GM12873 (cell line): Measurements from ENCODE around the gene ECD.

Source experiments
- CTCF ChIP-seq: IDR thresholded peaks from 2 replicates; pipeline ENCODE4 v1.5.1; 2012; ENCODE audit warnings: low read depth, mild to moderate bottlenecking, moderate library complexity, low read length, control low read depth; ENCODE audit not compliant: insufficient read depth; ENCODE audit errors: missing control alignments

The ECD gene

DNA sequence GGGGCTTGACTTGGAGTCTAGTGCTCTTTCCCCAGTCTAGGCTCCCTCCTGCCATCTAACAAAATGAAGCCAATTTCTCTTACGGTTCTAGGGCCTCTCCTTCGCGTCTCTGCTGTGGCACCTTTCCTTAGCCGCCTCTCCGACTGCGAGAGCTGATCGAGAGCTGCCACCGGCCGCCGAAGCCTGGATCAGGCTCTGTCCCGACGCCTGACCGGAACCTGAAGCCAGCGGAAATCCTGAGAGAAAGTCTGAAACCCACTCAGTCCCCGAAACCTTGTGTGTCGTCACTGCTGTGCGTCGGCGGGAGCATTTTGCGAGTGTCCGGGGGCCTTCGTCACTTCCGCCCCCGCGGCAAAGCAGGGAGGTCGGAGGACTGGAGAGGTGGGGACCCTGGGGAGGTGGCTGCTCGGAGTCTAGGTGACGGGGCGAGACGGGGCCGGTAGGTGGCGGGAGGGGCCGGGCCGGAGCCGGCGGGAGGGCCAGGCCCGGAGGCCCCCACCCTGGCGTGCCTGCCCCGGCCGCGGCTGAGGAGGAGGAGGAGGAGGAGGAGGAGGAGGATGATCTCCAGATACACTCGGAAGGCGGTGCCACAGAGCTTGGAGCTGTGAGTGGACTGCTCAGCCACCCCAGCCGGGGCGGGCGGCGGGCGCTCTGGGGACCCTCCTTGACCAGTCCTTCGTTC is at the start of gene ECD, which contains the start of gene FAM149B1:
TSS of gene ECD (minus strand) at position 226 of the 682 bp plus-strand sequence. CDS start 4,071 bp downstream, outside the sequence.
TSS of gene FAM149B1 (plus strand) at position 337 of the 682 bp plus-strand sequence. CDS start at position 558, 221 bp downstream.
- TF ChIP-seq CTCF: no peak

DNA sequence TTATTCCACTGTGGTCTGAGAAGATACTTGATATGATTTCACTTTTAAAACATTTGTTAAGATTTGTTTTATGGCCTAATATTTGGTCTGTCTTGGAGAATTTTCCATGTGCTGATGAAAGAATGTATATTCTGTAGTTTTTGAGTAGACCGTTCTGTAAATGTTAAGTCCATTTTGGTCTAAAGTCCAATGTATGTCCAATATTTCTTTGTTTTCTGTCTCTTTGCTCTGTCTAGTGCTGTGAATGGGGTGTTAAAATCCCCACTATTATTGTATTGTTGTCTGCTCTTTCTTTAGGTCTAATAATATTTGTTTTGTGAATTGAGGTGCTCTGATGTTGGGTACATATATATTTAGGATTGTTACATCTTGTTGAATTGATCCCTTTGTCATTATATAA is 47.9 kb upstream of the ECD start:
- no peak for TF ChIP-seq CTCF

- TF ChIP-seq CTCF: no peak
These were observed 43.5 kb upstream of the ECD start for GRCh38 chr10:73211106-73211811.

- no peak for TF ChIP-seq CTCF
These were observed 42.7 kb upstream of the ECD start for GRCh38 chr10:73210395-73211105.

GRCh38 chr10:73209705-73210104 is 41.9 kb upstream of the ECD start:
- TF ChIP-seq CTCF: no peak

DNA sequence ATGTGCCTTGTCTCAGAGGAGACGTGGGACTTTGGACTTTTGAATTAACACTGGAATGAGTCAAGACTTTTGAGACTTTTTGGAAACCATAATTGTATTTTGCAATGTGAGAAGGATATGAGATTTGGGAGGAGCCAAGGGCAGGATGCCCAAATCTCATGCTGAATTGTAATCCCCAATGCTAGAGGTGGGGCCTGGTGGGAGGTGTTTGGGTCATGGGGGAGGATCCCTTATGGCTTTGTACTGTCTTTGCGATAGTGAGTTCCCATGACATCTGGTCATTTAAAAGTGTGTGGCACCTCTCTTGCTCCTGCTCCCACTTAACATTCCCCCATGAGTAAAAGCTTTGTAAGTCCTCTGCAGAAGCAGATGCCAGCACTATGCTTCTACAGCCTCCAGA is 40.1 kb upstream of the ECD start:
- no peak for TF ChIP-seq CTCF

DNA sequence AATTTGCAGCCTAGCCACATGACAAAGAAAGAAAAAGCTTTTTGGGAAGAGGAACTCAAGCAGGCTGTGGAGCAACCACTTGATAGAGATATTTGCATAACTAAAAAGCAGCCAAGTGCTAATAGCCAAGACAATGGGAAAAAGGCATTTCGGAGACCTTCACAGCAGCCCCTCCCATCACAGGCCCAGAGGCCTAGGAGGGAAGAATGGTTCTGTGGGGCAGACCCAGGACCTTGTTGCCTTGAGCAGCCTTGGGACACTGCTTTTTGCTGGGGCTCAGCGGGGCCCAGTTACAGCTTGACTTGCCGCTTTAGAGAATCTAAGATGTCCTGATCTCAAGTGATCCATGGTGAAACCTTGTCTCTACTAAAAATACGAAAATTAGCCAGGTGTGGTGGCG is 38.6 kb upstream of the ECD start:
- no peak for TF ChIP-seq CTCF
